Esophagus squamous epithelium (tissue), 5 donors: ENCODE data around the gene EIF2A. TPM values are rescaled to one million over a fixed set of nuclear protein-coding genes. Genes with fewer than 3 reads are reported as not detected.
"Not testable (repeated sequence)": the region's sequence is repeated elsewhere in the genome, so short reads cannot be mapped to it uniquely, and the experiment has no call there.

Experiments used
- DNase-seq: peaks from one replicate; lab custom pipeline; 2025; lab: John Stamatoyannopoulos, UW
- H3K27ac ChIP-seq, 4 donors: fragments of 200-600 bp; sonication (generic); one replicate each; pipeline ENCODE4 v1.5.1; 2016 to 2019; ENCODE audit warnings: mild to moderate bottlenecking in 1 of 4
- H3K27me3 ChIP-seq, 4 donors: fragments of 200-600 bp; sonication (generic); 1 replicate in 3 of 4; 2 replicates in 1 of 4; pipeline versions ENCODE4 v1.5.1 to v1.6.0; 2017 to 2021; ENCODE audit warnings: antibody characterized with exemption in 1 of 4
- H3K36me3 ChIP-seq, 3 donors: fragments of 200-600 bp; sonication (generic); one replicate each; pipeline ENCODE4 v1.5.1; 2016 to 2019
- H3K4me1 ChIP-seq, 3 donors: fragments of 200-600 bp; sonication (generic); one replicate each; pipeline ENCODE4 v1.5.1; 2017 to 2019
- H3K4me3 ChIP-seq, 4 donors: fragments of 200-600 bp; sonication (generic); 1 replicate in 3 of 4; 2 replicates in 1 of 4; pipeline ENCODE4 v1.5.1; 2016 to 2019; ENCODE audit warnings: mild to moderate bottlenecking in 2 of 4, moderate library complexity in 1 of 4
- H3K9me3 ChIP-seq, 3 donors: fragments of 200-600 bp; sonication (generic); one replicate each; pipeline ENCODE4 v1.5.1; 2016 to 2019
- CTCF ChIP-seq, 6 experiments: fragments of 450-650 bp in 4 of 6; fragments of 200-600 bp in 2 of 6; sonication (generic) in 2 of 6; IDR thresholded peaks; one replicate each; pipeline ENCODE4 v1.5.1; 2016 to 2019; ENCODE audit warnings: antibody characterized with exemption in 6 of 6, mild to moderate bottlenecking in 4 of 6, moderate library complexity in 4 of 6
- POLR2A ChIP-seq, 4 donors: fragments of 450-650 bp; IDR thresholded peaks; one replicate each; pipeline ENCODE4 v1.6.1; 2017; ENCODE audit warnings: antibody characterized with exemption in 4 of 4, mild to moderate bottlenecking in 4 of 4, moderate library complexity in 3 of 4
- WGBS, 2 donors: methylation state at CpG; one replicate each; pipeline ENCODE4 v1.1.5; 2018; 5-methylcytosine and 5-hydroxymethylcytosine counted together
- intact Hi-C: fragments of 100-400 bp; cut with DNase I; formaldehyde crosslinking; loops from one replicate; pipeline ENCODE4 v1.15.0; 2022
- total RNA-seq, 4 donors: library from RNA; depleted of rRNA; stranded (reverse); fragments of >200 nt; gene quantifications; one replicate each; pipeline ENCODE4 v1.1.0, GENCODE V29; 2016
- donor health status: DM: yes; HTN: yes; CAD: no.

Gene EIF2A
- total RNA-seq, 4 donors from 2014 or later = 67.7 to 233 (median 136) TPM

GRCh38 chr3:150613034-150613433, 66.4 kb downstream of the EIF2A start:
- H3K4me1 ChIP-seq = peaks cover 0 to 41% (median 6%) of the 10 kb centered on the region in 3 donors

GRCh38 chr3:150613709-150614480, 67.3 kb downstream of the EIF2A start:
- no peak for DNase-seq

More at GRCh38 chr3:150613034-150613433, 66.4 kb downstream of the EIF2A start:
- Histone ChIP-seq H3K9me3 (no peaks in the 10 kb centered on the region), H3K4me3 (no peak overlapping the region), H3K27me3 (no peaks in the 10 kb centered on the region), H3K27ac (no peak overlapping the region), H3K36me3 (peaks cover 0 to 19% (median 0%) of the 10 kb centered on the region in 3 donors)
- no peak for DNase-seq
- no peak for TF ChIP-seq CTCF (IDR thresholded peaks at IDR 0.05)
- TF ChIP-seq POLR2A (IDR thresholded peaks at IDR 0.05) = no peak
- WGBS, 2 donors = 88 to 95% methylated on average over 2 of the region's 2 CpGs
- intact Hi-C loops = no loop called here

GRCh38 chr3:150620002-150620689, 73.6 kb downstream of the EIF2A start:
- TF ChIP-seq POLR2A (IDR thresholded peaks at IDR 0.05) (no peak), CTCF (IDR thresholded peaks at IDR 0.05) (no peak)
- H3K36me3 ChIP-seq = peaks cover 0 to 32% (median 0%) of the 10 kb centered on the region in 3 donors
- peaks cover 0 to 4% (median 0%) of the 10 kb centered on the region in 3 donors for H3K4me1 ChIP-seq
- H3K27me3 ChIP-seq = no peaks in the 10 kb centered on the region
- intact Hi-C loops = no loop called here
- no peak overlapping the region for H3K4me3 ChIP-seq
- no peak overlapping the region for H3K27ac ChIP-seq
- DNase-seq = no peak
- H3K9me3 ChIP-seq = no peaks in the 10 kb centered on the region
- WGBS, 2 donors = 90 to 91% methylated on average over 7 of the region's 7 CpGs

More at GRCh38 chr3:150613709-150614480, 67.3 kb downstream of the EIF2A start:
- TF ChIP-seq POLR2A (IDR thresholded peaks at IDR 0.05) (no peak), CTCF (IDR thresholded peaks at IDR 0.05) (no peak)
- 64 to 91% methylated on average over 2 of the region's 2 CpGs for WGBS, 2 donors
- no peaks in the 10 kb centered on the region for H3K9me3 ChIP-seq
- intact Hi-C loops = no loop called here
- H3K27ac ChIP-seq = no peak overlapping the region
- no peaks in the 10 kb centered on the region for H3K27me3 ChIP-seq
- H3K36me3 ChIP-seq = peaks cover 0 to 27% (median 0%) of the 10 kb centered on the region in 3 donors
- H3K4me1 ChIP-seq = peaks cover 0 to 32% (median 6%) of the 10 kb centered on the region in 3 donors
- H3K4me3 ChIP-seq = no peak overlapping the region

- H3K27me3 ChIP-seq, H3K4me3 ChIP-seq, DNase-seq, H3K9me3 ChIP-seq, H3K4me1 ChIP-seq, H3K27ac ChIP-seq, intact Hi-C loops: not testable (repeated sequence)
- peaks cover 0 to 60% (median 0%) of the 10 kb centered on the region in 3 donors for H3K36me3 ChIP-seq
These were observed 76.4 kb downstream of the EIF2A start for GRCh38 chr3:150622955-150623354.

GRCh38 chr3:150623945-150624344, 77.4 kb downstream of the EIF2A start:
- Histone ChIP-seq H3K9me3 (no peaks in the 10 kb centered on the region), H3K36me3 (peaks cover 0 to 62% (median 0%) of the 10 kb centered on the region in 3 donors), H3K4me3 (no peak overlapping the region), H3K4me1 (peaks cover 0 to 4% (median 0%) of the 10 kb centered on the region in 3 donors), H3K27me3 (no peaks in the 10 kb centered on the region), H3K27ac (no peak overlapping the region)
- TF ChIP-seq CTCF (IDR thresholded peaks at IDR 0.05) = no peak
- TF ChIP-seq POLR2A (IDR thresholded peaks at IDR 0.05) = no peak
- 91 to 97% methylated on average over 1 of the region's 1 CpG for WGBS, 2 donors
- intact Hi-C loops = no loop called here
- DNase-seq = no peak
